HL-60 (cell line): ENCODE results near the gene EIF3J.
"Not testable (repeated sequence)": the region's sequence is repeated elsewhere in the genome, so short reads cannot be mapped to it uniquely, and the experiment has no call there.

Experiments used
- DNase-seq, 2 experiments: peaks; one replicate each; pipeline ENCODE4 v3.0.0-alpha.2; 2010 to 2020; ENCODE audit warnings: low read depth in 1 of 2, low spot score in 1 of 2
- H3K27ac ChIP-seq: fragments of 250-450 bp; sonication (Bioruptor Pico); replicated peaks from 2 replicates; pipeline ENCODE4 v1.5.1; 2020; ENCODE audit warnings: mild to moderate bottlenecking, moderate library complexity
- H3K27me3 ChIP-seq: fragments of 250-450 bp; sonication (Bioruptor Pico); 2 replicates; pipeline ENCODE4 v1.5.1; 2021; ENCODE audit warnings: mild to moderate bottlenecking, moderate library complexity; ENCODE audit not compliant: insufficient read depth, poor library complexity, severe bottlenecking
- H3K4me3 ChIP-seq: replicated peaks from 2 replicates; pipeline ENCODE4 v1.5.1; 2011; ENCODE audit warnings: mild to moderate bottlenecking, control low read depth, low read length; ENCODE audit not compliant: insufficient read depth
- CTCF ChIP-seq: IDR thresholded peaks from one replicate; pipeline ENCODE4 v1.5.1; 2011; ENCODE audit warnings: low read length, control low read depth, inconsistent platforms; ENCODE audit not compliant: insufficient read depth
- GABPA ChIP-seq: IDR thresholded peaks from 2 replicates; pipeline ENCODE4 v1.6.1; 2012; ENCODE audit warnings: low read depth
- POLR2AphosphoS5 ChIP-seq: IDR thresholded peaks from 2 replicates; pipeline ENCODE4 v1.6.1; 2012; ENCODE audit warnings: low read depth
- REST ChIP-seq: IDR thresholded peaks from 2 replicates; pipeline ENCODE4 v1.6.1; 2012; ENCODE audit warnings: low read depth; ENCODE audit not compliant: insufficient replicate concordance
- SPI1 ChIP-seq: IDR thresholded peaks from 2 replicates; pipeline ENCODE4 v1.6.1; 2012; ENCODE audit warnings: low read depth, mild to moderate bottlenecking, borderline replicate concordance

The EIF3J gene

GRCh38 chr15:44545913-44546802 is 9.2 kb downstream of the EIF3J start:
- no peaks in the 10 kb centered on the region for H3K27me3 ChIP-seq
- TF ChIP-seq GABPA (no peak), REST (no peak), POLR2AphosphoS5 (no peak), SPI1 (no peak), CTCF (no peak)
- H3K27ac ChIP-seq: no peak overlapping the region
- no peak overlapping the region for H3K4me3 ChIP-seq
- no peak for DNase-seq

- not testable (repeated sequence) for DNase-seq, H3K27me3 ChIP-seq, H3K27ac ChIP-seq, H3K4me3 ChIP-seq
Measured at GRCh38 chr15:44549152-44549551, 12.2 kb downstream of the EIF3J start.

GRCh38 chr15:44550256-44550655 is 13.3 kb downstream of the EIF3J start:
- Histone ChIP-seq H3K4me3 (no peak overlapping the region), H3K27me3 (no peaks in the 10 kb centered on the region), H3K27ac (no peak overlapping the region)
- DNase-seq: peak in 1 of 2 experiments; percentile 35
- TF ChIP-seq GABPA: no peak
- no peak for TF ChIP-seq POLR2AphosphoS5
- no peak for TF ChIP-seq REST
- no peak for TF ChIP-seq CTCF
- TF ChIP-seq SPI1: no peak

GRCh38 chr15:44550734-44551133 is 13.8 kb downstream of the EIF3J start:
- DNase-seq: no peak
- TF ChIP-seq REST (no peak), POLR2AphosphoS5 (no peak), GABPA (no peak), SPI1 (no peak), CTCF (no peak)
- no peaks in the 10 kb centered on the region for H3K27me3 ChIP-seq
- H3K27ac ChIP-seq: no peak overlapping the region
- no peak overlapping the region for H3K4me3 ChIP-seq
